Small intestine (tissue), 7 donors: ENCODE results near the gene BAHD1. TPM values are rescaled to one million over a fixed set of nuclear protein-coding genes. Genes with fewer than 3 reads are reported as not detected.
A peak's percentile ranks its signal among the peaks of the same experiment; 100 is the strongest.

Experiments
- DNase-seq, 2 donors: peaks; one replicate each; pipeline versions ENCODE4 v3.0.0 to v3.0.0-alpha.2; 2013
- FAIRE-seq: peaks from 2 replicates; lab custom pipeline; 2012; peaks lifted over from hg19 to GRCh38; lab: Jason Lieb, UNC
- H3K27ac ChIP-seq, 3 donors: one replicate each; pipeline ENCODE4 v1.5.1; 2013; ENCODE audit warnings: low read length in 2 of 3, mild to moderate bottlenecking in 2 of 3, control low read depth in 1 of 3, inconsistent platforms in 1 of 3, low read depth in 1 of 3, moderate library complexity in 1 of 3
- H3K27me3 ChIP-seq, 3 donors: one replicate each; pipeline ENCODE4 v1.6.1; 2013; ENCODE audit warnings: low read length in 3 of 3, inconsistent platforms in 1 of 3; ENCODE audit not compliant: control insufficient read depth in 3 of 3, insufficient read depth in 3 of 3
- H3K36me3 ChIP-seq, 3 donors: one replicate each; pipeline ENCODE4 v1.6.1; 2013; ENCODE audit warnings: low read length in 3 of 3, inconsistent platforms in 1 of 3, low read depth in 1 of 3, mild to moderate bottlenecking in 1 of 3, moderate library complexity in 1 of 3; ENCODE audit not compliant: control insufficient read depth in 3 of 3, insufficient read depth in 2 of 3
- H3K4me1 ChIP-seq, 3 donors: one replicate each; pipeline ENCODE4 v1.6.1; 2013; ENCODE audit warnings: low read length in 2 of 3, inconsistent platforms in 1 of 3, low read depth in 1 of 3, mild to moderate bottlenecking in 1 of 3, moderate library complexity in 1 of 3; ENCODE audit not compliant: control insufficient read depth in 3 of 3, insufficient read depth in 2 of 3
- H3K4me3 ChIP-seq, 3 donors: one replicate each; pipeline ENCODE4 v1.5.1; 2013; ENCODE audit warnings: low read length in 3 of 3, control low read depth in 1 of 3, inconsistent platforms in 1 of 3, low read depth in 1 of 3, mild to moderate bottlenecking in 1 of 3, moderate library complexity in 1 of 3
- H3K9me3 ChIP-seq, 2 donors: one replicate each; pipeline ENCODE4 v1.6.1; 2013; ENCODE audit warnings: low read depth in 1 of 2, low read length in 1 of 2; ENCODE audit not compliant: control insufficient read depth in 2 of 2, insufficient read depth in 1 of 2
- WGBS, 3 donors: extraction: QIAGEN DNeasy Blood & Tissue Kit; methylation state at CpG; one replicate each; pipeline ENCODE4 v1.1.7; 2013; 5-methylcytosine and 5-hydroxymethylcytosine counted together
- polyA plus RNA-seq, 4 donors: library from polyadenylated mRNA; stranded (reverse) in 3 of 4; unstranded in 1 of 4; fragments of 200-250 nt in 3 of 4; fragments of 120-200 nt in 1 of 4; gene quantifications; one replicate each; pipeline versions ENCODE4 v1.2.1 to v1.2.3, GENCODE V29; 2013
- donor health status: healthy with polysubstance abuse.
- donor health status: control.
- donor health status: control.
- donor health status: Bipolar disorder and iron deficiency.
- donor health status: healthy.

Gene BAHD1
- polyA plus RNA-seq, 4 donors: 10.7 to 32.5 (median 12.5) TPM

DNA sequence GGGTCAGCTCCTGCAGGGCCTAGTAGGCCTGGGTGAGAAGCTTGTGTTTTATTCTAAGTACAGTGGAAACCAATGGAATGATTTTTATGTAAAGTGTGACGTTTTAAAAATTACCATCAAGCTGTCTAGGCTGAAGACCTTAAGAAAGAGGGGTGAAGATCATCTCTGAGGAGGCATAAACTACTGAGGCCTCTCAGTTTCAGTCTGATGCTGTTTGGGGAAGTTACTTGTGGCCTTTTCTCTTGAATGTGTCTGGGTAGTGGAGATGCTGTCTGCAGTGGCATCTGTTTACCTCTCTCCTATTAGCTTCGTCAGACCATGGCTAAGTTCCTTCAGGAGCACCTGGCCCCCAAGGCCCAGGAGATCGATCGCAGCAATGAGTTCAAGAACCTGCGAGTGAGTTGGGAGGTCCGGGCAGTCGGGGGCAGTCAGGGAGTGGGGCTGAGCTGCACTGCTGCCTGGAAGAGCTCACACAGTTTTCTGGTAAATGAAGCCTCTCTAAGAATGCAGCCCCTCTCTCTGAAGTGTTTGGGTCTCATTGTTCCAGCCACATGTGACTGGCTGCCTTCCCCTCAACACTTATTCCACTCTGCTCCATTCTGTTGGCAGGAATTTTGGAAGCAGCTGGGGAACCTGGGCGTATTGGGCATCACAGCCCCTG, 33.3 kb upstream of the BAHD1 start:
- WGBS, 3 donors: 79 to 80% (median 80%) methylated on average over 8 of the region's 8 CpGs
- Histone ChIP-seq H3K9me3 (no peaks in the 10 kb centered on the region), H3K4me1 (peaks cover 0 to 13% (median 8%) of the 10 kb centered on the region in 3 donors), H3K4me3 (no peak overlapping the region), H3K36me3 (peaks cover 3 to 35% (median 5%) of the 10 kb centered on the region in 3 donors), H3K27me3 (no peaks in the 10 kb centered on the region), H3K27ac (no peak overlapping the region)
- no peak for DNase-seq
- no peak for FAIRE-seq

DNA sequence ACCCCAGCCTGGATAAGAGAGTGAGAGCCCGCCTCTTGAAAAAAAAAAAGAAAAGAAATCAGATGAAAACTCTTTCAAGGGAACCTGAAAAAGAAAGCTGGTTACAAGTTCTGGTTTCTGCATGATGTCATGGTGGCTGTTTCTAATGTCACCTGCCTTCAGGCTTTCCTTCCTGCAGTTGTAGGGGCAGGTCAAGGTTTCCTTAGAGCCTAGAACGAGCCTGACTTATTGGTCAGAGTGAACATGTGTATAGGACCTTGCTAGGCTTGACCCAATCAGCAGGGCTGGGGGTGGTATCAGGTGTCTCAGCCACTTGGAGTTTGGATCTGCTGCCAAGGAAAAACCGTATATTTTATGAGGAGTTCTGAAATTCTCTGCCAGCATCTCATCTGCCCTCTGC, 31.4 kb upstream of the BAHD1 start:
- peaks cover 0 to 17% (median 8%) of the 10 kb centered on the region in 3 donors for H3K4me1 ChIP-seq

DNA sequence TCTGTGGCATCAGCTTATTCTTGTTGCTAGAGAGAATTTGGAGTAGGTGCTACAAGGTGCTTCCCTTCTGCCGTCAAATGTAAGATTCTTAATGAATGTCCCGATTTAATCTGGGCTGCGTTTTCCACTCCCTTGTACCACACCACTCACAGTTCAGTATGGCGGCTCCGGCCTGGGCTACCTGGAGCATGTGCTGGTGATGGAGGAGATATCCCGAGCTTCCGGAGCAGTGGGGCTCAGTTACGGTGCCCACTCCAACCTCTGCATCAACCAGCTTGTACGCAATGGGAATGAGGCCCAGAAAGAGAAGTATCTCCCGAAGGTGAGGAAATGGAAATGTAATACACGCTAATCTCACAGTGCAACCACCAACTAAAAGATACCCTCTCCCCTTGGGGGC, 30.3 kb upstream of the BAHD1 start:
- H3K27ac ChIP-seq: no peak overlapping the region
- no peak overlapping the region for H3K4me3 ChIP-seq
- H3K9me3 ChIP-seq: no peaks in the 10 kb centered on the region
- 96 to 98% (median 98%) methylated on average over 11 of the region's 11 CpGs for WGBS, 3 donors
- no peak for FAIRE-seq
- peaks cover 6 to 64% (median 7%) of the 10 kb centered on the region in 3 donors for H3K36me3 ChIP-seq
- peaks cover 0 to 17% (median 5%) of the 10 kb centered on the region in 3 donors for H3K4me1 ChIP-seq
- no peaks in the 10 kb centered on the region for H3K27me3 ChIP-seq
- no peak for DNase-seq

More for the DNA sequence above, 31.4 kb upstream of the BAHD1 start:
- Histone ChIP-seq H3K4me3 (no peak overlapping the region), H3K27me3 (no peaks in the 10 kb centered on the region), H3K27ac (no peak overlapping the region), H3K9me3 (no peaks in the 10 kb centered on the region), H3K36me3 (peaks cover 5 to 53% (median 7%) of the 10 kb centered on the region in 3 donors)
- FAIRE-seq (no peak), DNase-seq (no peak)
- 47 to 69% (median 66%) methylated on average over 3 of the region's 3 CpGs for WGBS, 3 donors

DNA sequence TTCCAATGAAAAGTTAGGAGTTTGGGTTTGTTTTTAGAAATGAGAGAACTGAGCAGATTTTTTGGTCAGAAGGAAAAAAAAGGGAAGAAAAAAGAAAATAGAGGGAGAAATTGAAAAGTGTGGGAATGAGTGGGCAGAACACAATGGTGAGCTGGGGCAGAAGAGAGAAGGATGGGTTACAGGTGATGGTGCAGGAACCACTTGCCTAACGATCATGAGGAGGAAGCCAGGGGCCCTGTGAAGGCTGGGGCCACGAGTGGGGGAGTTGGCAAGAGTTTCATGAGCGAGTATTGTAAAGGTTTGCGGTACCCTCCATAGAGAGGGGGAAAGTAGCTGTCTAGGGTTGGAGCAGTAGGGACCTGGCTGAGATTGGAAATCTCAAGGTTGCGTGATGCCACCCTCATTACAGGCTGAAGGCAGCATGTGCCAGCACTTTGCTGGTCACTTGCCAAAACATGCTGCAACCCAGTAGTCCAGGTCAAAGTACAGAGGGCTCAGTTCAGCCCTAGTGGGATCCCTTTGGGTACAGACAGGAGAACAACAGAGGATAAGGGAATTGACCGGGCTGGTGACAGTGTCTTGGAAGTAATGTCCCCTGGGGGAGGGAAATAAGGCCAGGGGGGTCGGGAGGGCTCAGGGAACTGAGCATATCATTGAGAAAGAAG, 28.5 kb upstream of the BAHD1 start:
- H3K9me3 ChIP-seq: no peaks in the 10 kb centered on the region
- H3K4me3 ChIP-seq: no peak overlapping the region
- H3K27ac ChIP-seq: peak overlapping the region in 1 of 3 donors; percentile 45
- peaks cover 0 to 9% (median 0%) of the 10 kb centered on the region in 3 donors for H3K4me1 ChIP-seq
- peak; percentile 77 to 97 for DNase-seq
- FAIRE-seq: no peak
- 15 to 65% (median 36%) methylated on average over 7 of the region's 7 CpGs for WGBS, 3 donors
- no peaks in the 10 kb centered on the region for H3K27me3 ChIP-seq
- H3K36me3 ChIP-seq: peaks cover 7 to 75% (median 7%) of the 10 kb centered on the region in 3 donors

DNA sequence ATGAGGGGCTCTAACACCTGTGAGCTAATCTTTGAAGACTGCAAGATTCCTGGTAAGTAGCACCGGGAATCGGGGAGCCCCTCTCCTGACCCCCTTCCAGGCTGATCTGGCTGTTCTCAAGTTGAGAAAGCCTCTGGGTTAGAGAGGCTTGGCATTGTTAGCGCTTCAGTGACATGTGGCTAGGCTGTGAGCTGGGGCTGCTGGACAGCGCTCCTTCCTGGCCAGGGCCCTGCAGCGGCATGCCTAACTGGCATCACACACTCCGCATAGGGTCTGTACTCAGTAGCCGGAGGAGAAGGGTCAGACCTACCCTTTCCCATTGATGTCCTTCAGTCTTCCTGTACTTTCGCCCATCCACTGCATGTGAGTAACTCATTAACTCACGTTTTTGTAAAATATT, 27.7 kb upstream of the BAHD1 start:
- Histone ChIP-seq H3K4me3 (no peak overlapping the region), H3K4me1 (peaks cover 0 to 9% (median 0%) of the 10 kb centered on the region in 3 donors), H3K27ac (no peak overlapping the region), H3K27me3 (no peaks in the 10 kb centered on the region), H3K36me3 (peaks cover 7 to 72% (median 7%) of the 10 kb centered on the region in 3 donors), H3K9me3 (no peaks in the 10 kb centered on the region)
- FAIRE-seq (no peak), DNase-seq (no peak)
- 88 to 91% (median 90%) methylated on average over 9 of the region's 9 CpGs for WGBS, 3 donors

DNA sequence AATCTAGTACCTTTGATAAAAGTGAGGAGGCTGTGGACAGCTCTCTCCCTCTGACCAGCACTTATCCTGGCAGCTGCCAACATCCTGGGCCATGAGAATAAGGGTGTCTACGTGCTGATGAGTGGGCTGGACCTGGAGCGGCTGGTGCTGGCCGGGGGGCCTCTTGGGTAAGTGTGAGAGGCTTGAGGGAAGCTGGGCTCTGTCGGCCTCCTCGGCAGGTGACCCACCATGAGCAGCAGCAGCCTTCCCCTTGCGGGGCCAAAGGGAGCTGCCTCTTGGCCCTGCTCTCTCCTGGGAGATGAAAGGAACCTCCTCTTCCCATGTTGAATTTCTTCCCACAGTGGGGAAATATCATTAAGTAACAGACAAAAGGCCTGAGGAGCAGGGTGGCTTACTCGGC, 25.9 kb upstream of the BAHD1 start:
- no peak overlapping the region for H3K27ac ChIP-seq
- peaks cover 0 to 9% (median 0%) of the 10 kb centered on the region in 3 donors for H3K4me1 ChIP-seq
- no peak overlapping the region for H3K4me3 ChIP-seq
- no peak for FAIRE-seq
- H3K27me3 ChIP-seq: no peaks in the 10 kb centered on the region
- no peaks in the 10 kb centered on the region for H3K9me3 ChIP-seq
- H3K36me3 ChIP-seq: peaks cover 4 to 71% (median 7%) of the 10 kb centered on the region in 3 donors
- DNase-seq: no peak
- WGBS, 3 donors: 90% methylated on average over 7 of the region's 7 CpGs

DNA sequence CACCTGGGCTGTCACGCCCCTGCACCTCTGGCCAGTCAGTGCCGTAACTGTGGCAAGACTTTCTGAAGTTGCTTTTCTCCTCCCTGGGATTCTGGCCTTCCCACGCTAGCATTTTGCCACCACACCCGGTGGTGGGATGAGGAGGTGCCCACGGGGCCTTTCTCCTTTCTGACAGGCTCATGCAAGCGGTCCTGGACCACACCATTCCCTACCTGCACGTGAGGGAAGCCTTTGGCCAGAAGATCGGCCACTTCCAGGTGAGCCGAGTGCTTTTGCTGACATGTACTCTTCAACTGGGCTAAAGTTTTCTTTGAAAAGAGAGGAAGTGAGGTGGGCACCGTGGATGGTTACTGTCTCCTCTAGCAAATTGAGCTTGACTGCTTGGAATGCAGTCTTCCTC, 25.5 kb upstream of the BAHD1 start:
- 93 to 95% (median 94%) methylated on average over 10 of the region's 10 CpGs for WGBS, 3 donors
- H3K4me3 ChIP-seq: no peak overlapping the region
- H3K4me1 ChIP-seq: peaks cover 0 to 9% (median 0%) of the 10 kb centered on the region in 3 donors
- H3K27ac ChIP-seq: no peak overlapping the region
- H3K9me3 ChIP-seq: no peaks in the 10 kb centered on the region
- H3K27me3 ChIP-seq: no peaks in the 10 kb centered on the region
- DNase-seq (no peak), FAIRE-seq (no peak)
- peaks cover 4 to 74% (median 5%) of the 10 kb centered on the region in 3 donors for H3K36me3 ChIP-seq

DNA sequence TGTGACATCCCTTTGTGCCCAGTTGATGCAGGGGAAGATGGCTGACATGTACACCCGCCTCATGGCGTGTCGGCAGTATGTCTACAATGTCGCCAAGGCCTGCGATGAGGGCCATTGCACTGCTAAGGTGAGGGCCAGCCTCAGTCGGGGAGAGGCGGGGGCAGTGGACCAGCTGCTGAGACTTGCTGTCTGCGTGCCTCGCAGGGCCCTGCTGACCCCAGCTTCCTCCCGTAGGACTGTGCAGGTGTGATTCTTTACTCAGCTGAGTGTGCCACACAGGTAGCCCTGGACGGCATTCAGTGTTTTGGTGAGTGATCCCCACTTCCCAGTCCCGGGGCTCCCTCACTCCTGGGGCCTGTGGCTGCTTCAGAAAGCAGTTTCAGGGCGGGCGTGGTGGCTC, 24.7 kb upstream of the BAHD1 start:
- H3K4me1 ChIP-seq: peaks cover 0 to 9% (median 0%) of the 10 kb centered on the region in 3 donors
- peaks cover 2 to 69% (median 4%) of the 10 kb centered on the region in 3 donors for H3K36me3 ChIP-seq
- 93 to 96% (median 93%) methylated on average over 14 of the region's 14 CpGs for WGBS, 3 donors
- no peak overlapping the region for H3K27ac ChIP-seq
- no peak overlapping the region for H3K4me3 ChIP-seq
- no peaks in the 10 kb centered on the region for H3K27me3 ChIP-seq
- no peaks in the 10 kb centered on the region for H3K9me3 ChIP-seq
- DNase-seq: no peak
- FAIRE-seq: no peak
